K562 (cell line): ENCODE measurements around the gene VPS37D. TPM values are rescaled to one million over a fixed set of nuclear protein-coding genes. Genes with fewer than 3 reads are reported as not detected.
A peak's percentile ranks its signal among the peaks of the same experiment; 100 is the strongest.

Source experiments
- CCNT2 ChIP-seq: IDR thresholded peaks from 2 replicates; pipeline ENCODE4 v1.6.1; 2011; ENCODE audit warnings: borderline replicate concordance, low read depth, mild to moderate bottlenecking, moderate library complexity, mixed read lengths, low read length; ENCODE audit not compliant: insufficient read length; ENCODE audit errors: extremely low read depth
- CGGBP1 ChIP-seq: fragments of 250-450 bp; sonication (Bioruptor Pico); IDR thresholded peaks from 2 replicates; pipeline ENCODE4 v1.9.0; 2021; ENCODE audit warnings: mild to moderate bottlenecking
- CTBP1 ChIP-seq: fragments of 450-650 bp; IDR thresholded peaks from 2 replicates; pipeline ENCODE4 v1.6.1; 2016; ENCODE audit warnings: borderline replicate concordance
- ERF ChIP-seq: fragments of 450-650 bp; formaldehyde crosslinking; IDR thresholded peaks from 2 replicates; pipeline ENCODE4 v1.4.0; 2020; ENCODE audit warnings: mild to moderate bottlenecking, mixed read lengths
- FOXM1 ChIP-seq, 2 experiments: fragments of 450-650 bp in 1 of 2; sonication (generic) in 1 of 2; formaldehyde crosslinking in 1 of 2; IDR thresholded peaks; 2 replicates each; pipeline versions ENCODE4 v1.6.1 to v1.9.0; 2017 to 2022; ENCODE audit warnings: low read depth in 2 of 2, mild to moderate bottlenecking in 2 of 2, missing genetic modification reagents in 1 of 2, moderate library complexity in 1 of 2
- HNRNPUL1 ChIP-seq: fragments of 200-400 bp; formaldehyde crosslinking; IDR thresholded peaks from 2 replicates; pipeline ENCODE4 v1.6.1; 2017; ENCODE audit warnings: low read length
- ILF3 ChIP-seq: fragments of 450-650 bp; IDR thresholded peaks from 2 replicates; pipeline ENCODE4 v1.6.1; 2018; ENCODE audit warnings: antibody characterized with exemption, mild to moderate bottlenecking, moderate library complexity, borderline replicate concordance
- MIER1 ChIP-seq: fragments of 450-650 bp; IDR thresholded peaks from 2 replicates; pipeline ENCODE4 v1.6.1; 2016; ENCODE audit warnings: antibody characterized with exemption, mild to moderate bottlenecking, low read depth
- NCOA4 ChIP-seq: fragments of 450-650 bp; IDR thresholded peaks from 2 replicates; pipeline ENCODE4 v1.6.1; 2018; ENCODE audit warnings: mild to moderate bottlenecking; ENCODE audit not compliant: partially characterized antibody
- NCOR1 ChIP-seq: fragments of 450-650 bp; IDR thresholded peaks from 2 replicates; pipeline ENCODE4 v1.6.1; 2016; ENCODE audit warnings: mild to moderate bottlenecking, moderate library complexity
- SIN3A ChIP-seq, 2 experiments: fragments of 150-350 bp in 1 of 2; IDR thresholded peaks; 2 replicates each; pipeline ENCODE4 v1.6.1; 2011 to 2016; ENCODE audit warnings: borderline replicate concordance in 2 of 2, low read depth in 2 of 2, low read length in 2 of 2, mild to moderate bottlenecking in 2 of 2, moderate library complexity in 2 of 2; ENCODE audit not compliant: control insufficient read depth in 1 of 2
- SMARCA5 ChIP-seq: fragments of 450-650 bp; IDR thresholded peaks from 2 replicates; pipeline ENCODE4 v1.6.1; 2016
- TBP ChIP-seq: optimal IDR thresholded peaks from 2 replicates; pipeline ENCODE3; 2011; ENCODE audit warnings: low read depth, low read length, improper control_type of control experiment
- TCF7L2 ChIP-seq: fragments of 150-350 bp; IDR thresholded peaks from 2 replicates; pipeline ENCODE4 v1.6.1; 2016; ENCODE audit warnings: low read depth, mild to moderate bottlenecking, low read length, moderate library complexity
- XRCC4 ChIP-seq: IDR thresholded peaks from one replicate; pipeline ENCODE4 v1.6.1; 2011; ENCODE audit not compliant: insufficient read depth, insufficient read length; ENCODE audit errors: extremely low read depth
- XRCC5 ChIP-seq: fragments of 200-400 bp; formaldehyde crosslinking; IDR thresholded peaks from 2 replicates; pipeline ENCODE4 v1.6.1; 2017; ENCODE audit warnings: low read depth, mild to moderate bottlenecking, low read length
- YBX1 ChIP-seq: fragments of 450-650 bp; IDR thresholded peaks from 2 replicates; pipeline ENCODE4 v1.7.1; 2016; ENCODE audit warnings: mild to moderate bottlenecking
- ZNF239 ChIP-seq: fragments of 250-450 bp; sonication (Bioruptor Pico); IDR thresholded peaks from 2 replicates; pipeline ENCODE4 v1.4.0; 2020; ENCODE audit warnings: mild to moderate bottlenecking
- ZNF407 ChIP-seq: fragments of 450-650 bp; IDR thresholded peaks from 2 replicates; pipeline ENCODE4 v1.6.1; 2016; ENCODE audit warnings: low read depth
- ZNF444 ChIP-seq: fragments of 250-450 bp; sonication (Bioruptor Pico); IDR thresholded peaks from 2 replicates; pipeline ENCODE4 v1.4.0; 2020; ENCODE audit warnings: mild to moderate bottlenecking, moderate library complexity
- ZNF57 ChIP-seq: fragments of 450-650 bp; formaldehyde crosslinking; IDR thresholded peaks from 2 replicates; pipeline ENCODE4 v1.4.0; 2020; ENCODE audit warnings: mild to moderate bottlenecking, moderate library complexity
- polyA plus RNA-seq, 8 experiments: library from polyadenylated mRNA; depleted of rRNA in 4 of 8; stranded (reverse) in 5 of 8; unstranded in 3 of 8; fragments of >200 nt; fragmentation: Nextera tagmentation in 2 of 8; fragmentation: Illumina TruSeq in 1 of 8; extraction: Ambion mirVana in 2 of 8; extraction: Trizol in 1 of 8; gene quantifications; 2 replicates each; pipeline versions ENCODE4 v1.2.1 to v1.2.3, GENCODE V29; 2011 to 2014; ENCODE audit warnings: inconsistent platforms in 1 of 8, missing spikeins in 1 of 8
- total RNA-seq, 7 experiments: library from RNA; depleted of rRNA in 6 of 7; stranded (reverse); fragments of >200 nt in 6 of 7; fragmentation: Illumina TruSeq in 2 of 7; extraction: Trizol in 2 of 7; gene quantifications; 2 replicates each; pipeline versions ENCODE4 v1.2.1 to v1.2.3, GENCODE V29; 2011 to 2021; ENCODE audit warnings: low replicate concordance in 1 of 7

The VPS37D gene
- total and polyA plus RNA-seq, 9 of the 15 experiments (the other 6 are each of a cell fraction or from before 2014, with no cell fraction given): 0.25 to 2.3 (median 1.0) TPM; not detected in 3

GRCh38 chr7:73667344-73668102 lies at the start of gene VPS37D (continued):
- TF ChIP-seq ZNF57: no peak
- no peak for TF ChIP-seq ZNF444 (CRISPR knock-in tag)
- peak; percentile 90 for TF ChIP-seq NCOA4
- TF ChIP-seq ZNF407: no peak
- TF ChIP-seq FOXM1 (IDR thresholded peaks at IDR 0.05; ENCODE audit: low read depth): peak; percentile 50; the same call in 1 of the 2 replicates
- TF ChIP-seq FOXM1 (CRISPR knock-in tag; IDR thresholded peaks at IDR 0.05; ENCODE audit: low read depth): no peak
- no peak for TF ChIP-seq ZNF239 (CRISPR knock-in tag)
- TF ChIP-seq MIER1: peak; percentile 66; the same call in 1 of the 2 replicates
- peak; percentile 99 for TF ChIP-seq SMARCA5
- no peak for TF ChIP-seq CGGBP1
- TF ChIP-seq TBP: peak; percentile 87
- peak; percentile 96 for TF ChIP-seq CCNT2
- TF ChIP-seq ILF3: no peak
- TF ChIP-seq NCOR1: peak; percentile 16; the same call in 1 of the 2 replicates
- 0 out of 4 replicates have a peak, but pooled peaks of 1 of the 2 experiments have one; percentile 32 for TF ChIP-seq SIN3A (IDR thresholded peaks at IDR 0.05; ENCODE audit: borderline replicate concordance in 2 of 2, control insufficient read depth in 1 of 2, low read depth in 2 of 2, low read length in 2 of 2)
- TF ChIP-seq CTBP1: peak; percentile 91
- peak; percentile 88 for TF ChIP-seq XRCC5
- no peak for TF ChIP-seq ERF (CRISPR knock-in tag)
- no peak for TF ChIP-seq YBX1
- no peak for TF ChIP-seq XRCC4
- TF ChIP-seq TCF7L2: no peak
- no peak for TF ChIP-seq HNRNPUL1
